ENCODE measurements around the gene CCL17.
A peak's percentile ranks its signal among the peaks of the same experiment; 100 is the strongest.
"Not testable (repeated sequence)": the region's sequence is repeated elsewhere in the genome, so short reads cannot be mapped to it uniquely, and the experiment has no call there.

The CCL17 gene

DNA sequence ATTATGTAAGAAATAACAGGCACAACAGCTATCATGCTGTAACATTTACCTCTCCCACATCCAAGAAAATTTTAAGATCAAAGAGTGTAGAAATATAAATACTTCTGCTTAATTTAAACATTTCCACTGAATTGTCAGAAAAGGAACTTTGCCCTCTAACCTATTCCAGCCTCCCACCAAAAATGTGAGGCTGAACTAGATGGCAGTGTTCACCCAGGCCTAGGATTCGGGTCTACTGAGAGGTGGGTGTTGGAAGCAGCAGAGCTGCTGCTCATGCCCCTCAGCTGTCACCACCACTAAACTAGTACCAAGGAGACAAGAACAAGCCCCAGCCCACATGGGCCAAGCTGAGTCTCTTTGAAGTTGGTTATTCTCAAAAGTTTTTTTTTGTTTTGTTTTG, 31.3 kb downstream of the CCL17 start:
- DNase-seq = no peak

DNA sequence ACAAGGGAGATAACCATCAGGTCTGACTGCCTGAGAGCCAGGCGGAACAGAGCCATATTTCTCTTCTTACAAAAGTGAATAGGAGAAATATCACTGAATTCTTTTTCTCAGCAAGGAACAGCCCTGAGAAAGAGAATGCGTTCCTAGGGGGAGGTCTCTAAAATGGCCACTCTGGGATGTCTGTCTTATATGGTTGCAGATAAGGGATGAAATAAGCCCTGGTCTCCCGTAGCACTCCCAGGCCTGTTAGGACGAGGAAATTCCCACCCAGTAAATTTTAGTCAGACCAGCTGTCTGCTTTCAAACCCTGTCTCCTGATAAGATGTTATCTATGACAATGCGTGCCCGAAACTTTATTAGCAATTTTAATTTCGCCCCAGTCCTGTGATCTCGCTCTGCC, 35.4 kb downstream of the CCL17 start:
- DNase-seq = not testable (repeated sequence)

DNA sequence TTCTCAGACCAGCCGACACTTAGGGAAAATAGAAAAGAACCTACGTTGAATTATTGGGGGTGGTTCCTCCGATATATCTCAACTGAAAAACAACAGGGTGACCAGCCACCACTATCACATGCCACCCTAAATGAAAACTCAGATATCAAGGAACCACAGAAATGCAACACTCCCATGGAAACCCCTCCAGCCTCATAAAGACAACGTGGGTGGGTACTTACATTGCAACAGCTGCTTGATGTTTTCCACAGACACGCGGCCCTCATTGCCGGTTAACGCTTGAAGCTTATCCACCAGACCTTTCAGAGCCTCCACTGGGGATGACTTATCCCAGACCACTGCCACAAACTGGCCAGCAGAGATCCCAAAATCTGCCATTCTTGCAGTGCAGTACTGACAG, 36.0 kb downstream of the CCL17 start:
- not testable (repeated sequence) for DNase-seq

DNA sequence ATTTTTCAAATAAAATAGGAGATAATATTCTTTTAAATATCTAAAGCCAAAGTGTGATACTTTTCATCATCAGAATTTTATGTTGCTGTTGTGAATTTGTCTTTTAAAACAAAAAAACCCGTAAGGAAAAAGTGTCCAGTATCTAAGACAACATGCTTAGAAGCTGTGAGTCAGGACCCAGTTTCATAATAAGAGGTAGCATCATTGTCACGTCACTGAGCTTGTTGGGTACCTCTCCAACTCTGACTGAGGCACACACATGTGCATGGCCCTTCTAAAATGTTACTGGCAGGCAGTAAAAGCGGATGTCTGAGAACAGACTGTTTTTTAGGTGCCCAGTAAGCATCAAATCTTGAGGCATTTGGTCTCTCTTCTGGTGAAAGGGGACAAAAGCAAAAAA, 40.1 kb downstream of the CCL17 start:
- no peak for DNase-seq

DNA sequence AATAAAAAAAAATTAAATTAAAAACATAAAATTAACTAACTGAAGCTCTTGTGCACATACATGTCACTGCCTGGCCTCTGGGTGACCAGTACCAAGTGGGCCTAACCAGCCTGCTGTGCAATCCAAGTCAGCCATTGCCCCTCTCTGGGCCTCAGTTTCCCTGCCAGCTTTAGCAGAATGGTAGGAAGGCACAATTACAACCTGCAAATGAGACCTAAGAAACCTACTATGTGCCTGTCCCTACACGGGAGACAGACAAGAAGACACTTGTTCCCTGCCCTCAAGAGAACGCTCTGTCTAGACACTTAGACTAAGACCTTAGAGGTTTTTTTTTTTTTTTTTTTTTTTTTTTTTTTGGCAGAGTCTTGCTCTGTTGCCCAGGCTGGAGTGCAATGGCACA, 40.9 kb downstream of the CCL17 start:
- no peak for DNase-seq

DNA sequence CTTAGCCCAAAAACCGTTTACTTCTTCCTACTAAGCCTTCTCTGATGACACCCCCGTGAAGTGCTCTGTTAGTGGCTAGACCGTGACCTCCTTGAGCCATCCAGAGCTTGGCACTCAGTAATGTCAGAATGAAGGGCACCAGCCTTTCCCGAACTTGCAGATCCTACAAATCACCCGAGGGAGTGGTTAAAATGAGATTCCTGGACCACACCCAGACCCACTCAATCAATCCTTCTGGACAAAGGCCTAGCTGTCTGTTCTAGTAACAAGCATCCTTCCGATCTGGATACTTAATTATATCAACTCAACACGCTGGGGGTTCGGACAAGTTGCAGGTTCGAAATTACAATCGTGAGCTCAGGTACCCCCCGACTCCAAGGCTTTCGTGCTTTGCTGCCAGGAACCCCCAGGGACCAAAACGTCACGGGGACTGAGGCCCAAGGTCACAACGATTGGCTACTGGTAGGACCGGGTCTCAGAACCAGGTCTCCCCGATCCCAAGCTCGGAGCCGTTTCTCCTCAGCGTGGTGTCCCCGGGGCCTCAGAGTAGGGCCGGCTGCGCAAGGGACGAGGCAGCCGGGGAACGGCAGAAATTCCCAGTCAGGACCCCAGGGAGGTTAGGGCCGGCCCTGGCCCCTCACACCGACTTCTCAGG, 42.1 kb downstream of the CCL17 start:
- DNase-seq = no peak

DNA sequence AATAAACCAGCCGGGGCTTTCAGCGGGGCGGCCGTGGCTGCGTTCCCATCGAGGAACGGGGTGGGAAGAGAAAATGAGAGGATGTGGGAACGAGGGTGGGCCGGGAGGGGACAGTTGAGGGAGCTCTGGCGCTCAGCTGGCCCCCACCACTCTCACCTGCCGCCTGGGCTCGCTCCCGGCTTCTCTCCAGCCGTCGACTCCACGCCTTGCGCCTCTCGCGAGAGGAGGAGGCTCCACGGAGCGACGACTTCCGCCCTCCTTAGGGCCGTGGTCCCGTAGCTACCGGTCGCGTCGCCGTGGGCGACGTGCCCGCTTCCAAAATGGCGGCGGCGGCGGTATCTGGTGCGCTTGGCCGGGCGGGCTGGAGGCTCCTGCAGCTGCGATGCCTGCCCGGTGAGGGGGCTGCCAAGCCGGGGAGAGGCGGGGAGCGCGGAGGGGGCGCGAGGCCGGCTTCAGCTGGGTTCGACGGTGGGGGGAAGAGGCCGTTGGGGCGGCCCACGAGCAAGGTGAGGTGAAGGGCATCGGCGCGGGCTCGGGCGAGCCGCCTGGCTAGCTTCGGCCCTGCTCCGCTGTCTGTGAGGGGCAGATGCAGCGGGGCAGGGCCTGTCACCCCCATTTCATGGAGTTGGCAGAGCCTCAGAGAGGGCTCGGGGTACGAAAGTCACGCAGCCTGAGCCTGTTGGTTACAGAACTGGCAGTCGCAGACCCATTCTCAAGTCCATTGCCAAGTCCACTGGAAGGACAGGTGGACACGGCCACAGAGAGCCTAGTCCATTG, 42.8 kb downstream of the CCL17 start, which contains the start of the genes CIAPIN1 and COQ9:
Gene CIAPIN1, minus strand, starts transcription at position 200 of the 777 bp plus-strand sequence. CDS start 6,457 bp downstream, outside the sequence.
Gene COQ9, plus strand, starts transcription at position 294 of the 777 bp plus-strand sequence. Its CDS starts 27 bp downstream, at position 321.
- DNase-seq = peak; percentile 90

DNA sequence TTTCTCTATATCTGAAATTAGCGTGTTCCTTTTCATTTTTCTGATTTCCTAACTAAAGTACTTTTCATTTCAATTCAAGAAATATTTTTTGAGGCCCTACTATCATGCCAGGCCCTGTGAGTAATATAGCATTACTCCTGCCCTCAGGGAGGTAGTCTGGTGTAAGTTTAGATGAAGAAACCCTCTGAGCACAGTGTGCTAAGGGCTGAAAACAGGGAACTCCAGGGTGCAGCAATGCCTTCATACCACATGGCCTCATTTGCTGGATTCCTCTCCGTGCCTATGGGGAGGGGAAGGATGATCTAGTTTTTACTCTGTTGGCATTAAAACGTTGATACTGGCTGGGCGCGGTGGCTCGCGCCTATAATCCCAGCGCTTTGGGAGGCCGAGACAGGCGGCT, 47.5 kb downstream of the CCL17 start:
- DNase-seq = no peak

DNA sequence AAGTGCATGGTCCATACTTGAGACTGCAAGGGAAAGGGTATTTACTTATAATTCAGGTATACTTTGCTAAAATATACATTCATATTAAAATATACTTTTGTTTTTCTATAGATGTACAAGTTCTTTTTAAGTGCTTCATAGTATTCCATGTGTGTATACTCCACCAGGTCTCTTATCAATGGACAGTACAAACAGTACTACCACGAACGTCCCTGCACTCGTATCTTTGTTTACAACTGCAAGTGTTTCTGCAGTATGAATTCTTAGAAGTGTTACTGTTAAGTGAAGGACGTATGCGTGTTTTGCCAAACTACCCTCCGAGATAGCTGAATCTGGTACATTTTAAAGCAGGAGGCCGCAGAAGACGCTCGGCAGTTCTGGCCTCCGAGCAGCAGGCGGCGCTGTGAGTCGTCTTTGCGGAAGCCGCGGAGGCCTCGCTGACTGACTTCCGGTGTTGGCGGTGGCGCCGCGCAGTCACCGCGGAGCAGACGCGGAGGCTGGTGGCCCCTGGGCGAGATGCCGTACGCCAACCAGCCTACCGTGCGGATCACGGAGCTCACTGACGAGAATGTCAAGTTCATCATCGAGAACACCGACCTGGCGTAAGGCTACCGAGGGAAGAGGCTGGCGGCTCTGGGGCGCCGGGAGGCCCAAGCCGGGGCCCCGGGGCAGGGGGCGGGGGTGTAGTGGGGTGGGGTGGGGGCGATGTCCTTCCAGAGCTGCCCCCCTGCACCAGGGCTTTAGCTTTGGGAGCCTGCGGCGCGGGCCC, 57.8 kb downstream of the CCL17 start, which contains the start of gene POLR2C:
Gene POLR2C, plus strand, starts transcription at position 471 of the 769 bp plus-strand sequence. Its CDS starts 46 bp downstream, at position 517.
- peak; percentile 96 for DNase-seq

DNA sequence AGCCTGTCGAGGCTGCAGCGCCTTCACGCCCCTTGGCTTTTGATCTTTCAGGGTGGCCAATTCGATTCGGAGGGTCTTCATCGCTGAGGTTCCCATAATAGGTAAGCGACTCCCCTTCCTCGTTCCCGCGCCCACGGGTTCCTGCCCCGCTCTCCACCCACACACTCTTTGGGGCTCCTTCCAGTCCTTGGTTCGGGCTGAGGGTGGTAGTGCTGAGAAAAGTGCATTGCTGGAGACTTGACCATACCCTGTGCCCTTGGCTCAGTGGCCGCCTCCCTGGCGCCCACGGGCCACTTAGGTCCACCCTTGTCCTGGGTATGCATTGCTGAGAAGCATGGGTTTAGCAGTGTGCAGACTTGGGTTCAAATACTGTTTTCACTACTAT, 58.4 kb downstream of the CCL17 start:
- DNase-seq = no peak

DNA sequence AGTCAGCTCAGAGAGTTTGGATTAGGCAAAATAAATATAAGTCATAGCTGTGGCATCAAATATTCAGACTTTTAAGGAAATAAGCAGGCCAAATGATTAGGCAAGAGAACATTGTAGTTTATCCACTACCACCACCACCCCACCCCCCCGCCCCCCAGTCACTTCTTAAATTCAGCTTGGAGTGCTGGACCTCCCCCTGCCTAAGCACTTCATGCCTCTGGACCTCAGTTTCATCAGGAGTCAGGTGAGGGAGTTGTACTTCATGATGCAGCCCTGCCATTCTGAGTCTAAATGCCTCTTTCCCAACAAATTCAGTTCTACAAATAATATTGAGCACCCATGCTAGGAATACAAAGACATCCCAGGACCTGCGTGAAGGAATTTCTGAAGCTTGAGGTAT, 60.0 kb downstream of the CCL17 start:
- DNase-seq = no peak

Measured in T-helper 9 cell (primary cell).